Measurements from ENCODE around the gene POLR1A. TPM values are rescaled to one million over a fixed set of nuclear protein-coding genes. Genes with fewer than 3 reads are reported as not detected.

Gene POLR1A
- 12.3 and 40.0 TPM in 2 replicates for total RNA-seq

GRCh38 chr2:86105252-86105968, at the start of gene POLR1A:
POLR1A (minus strand) TSS chr2:86105886; CDS start chr2:86105776, 110 bp downstream.

GRCh38 chr2:86105969-86106945, 571 bp upstream of the POLR1A start, which contains the start of gene PTCD3:
PTCD3 (plus strand) TSS chr2:86106235; CDS start chr2:86106248, 13 bp downstream.

Other genes starting within 250 kb of the POLR1A start
- gene ST3GAL5, start 216.9 kb downstream of the POLR1A start, total RNA-seq: 2.4 and 10.3 TPM in 2 replicates
- gene PTCD3, start 349 bp upstream of the POLR1A start, total RNA-seq: 69.4 and 90.8 TPM in 2 replicates
- gene IMMT, start 89.6 kb upstream of the POLR1A start, total RNA-seq: 49.6 and 68.3 TPM in 2 replicates
- 31.3 and 44.8 TPM in 2 replicates for gene MRPL35, start 93.6 kb upstream of the POLR1A start, total RNA-seq
- under 0.01 TPM in 1 of 2 replicates, not detected in the other for gene REEP1, start 231.7 kb upstream of the POLR1A start, total RNA-seq